IMR-90 (cell line): Measurements from ENCODE around the gene DVL2. TPM values are rescaled to one million over a fixed set of nuclear protein-coding genes. Genes with fewer than 3 reads are reported as not detected.

ENCODE experiments used
- ATAC-seq: fragments of 200-7000 bp; cut with Tn5 transposase; 2 replicates; pipeline ENCODE4 v1.9.1; 2020; ENCODE audit warnings: low read depth, mild to moderate bottlenecking, moderate library complexity
- BruUV-seq: library from RNA; stranded (reverse); fragments of 400-500 nt; replicated peaks from 2 replicates; lab custom pipeline; 2021; lab: Mats Ljungman, UMichigan
- CTCF ChIA-PET: fragments of 300-600 bp; formaldehyde crosslinking; extraction: SDS; loops from one replicate; lab custom pipeline; 2021; ENCODE audit warnings: antibody characterized with exemption; lab: Yijun Ruan, JAX
- POLR2A ChIA-PET: fragments of 300-600 bp; sonication (Branson Sonifier 250); formaldehyde crosslinking; loops from one replicate; lab custom pipeline; 2022; ENCODE audit warnings: antibody characterized with exemption; ENCODE audit not compliant: unreplicated experiment; lab: Charles Lee
- DNase-seq: peaks from one replicate; pipeline ENCODE4 v3.0.0; 2013
- H2AFZ ChIP-seq: replicated peaks from 2 replicates; pipeline ENCODE3; 2013; ENCODE audit warnings: low read length, mild to moderate bottlenecking; ENCODE audit not compliant: poor library complexity
- H2AK5ac ChIP-seq: 2 replicates; pipeline ENCODE4 v1.6.1; 2013; ENCODE audit warnings: low read depth, low read length, inconsistent platforms
- H2AK9ac ChIP-seq: replicated peaks from 2 replicates; pipeline ENCODE3; 2013; ENCODE audit warnings: mild to moderate bottlenecking, low read depth, low read length, moderate library complexity; ENCODE audit not compliant: poor library complexity
- H2BK120ac ChIP-seq: 2 replicates; pipeline ENCODE4 v1.6.1; 2013; ENCODE audit warnings: low read depth, low read length, inconsistent platforms
- H2BK15ac ChIP-seq: 3 replicates; pipeline ENCODE4 v1.6.1; 2013; ENCODE audit warnings: low read depth, low read length, inconsistent platforms
- H2BK20ac ChIP-seq: 2 replicates; pipeline ENCODE4 v1.6.1; 2013; ENCODE audit warnings: low read depth, mild to moderate bottlenecking, inconsistent platforms, low read length, moderate library complexity
- H2BK5ac ChIP-seq: 2 replicates; pipeline ENCODE4 v1.6.1; 2013; ENCODE audit warnings: mild to moderate bottlenecking, low read depth, low read length, inconsistent platforms; ENCODE audit not compliant: poor library complexity, severe bottlenecking
- H3K14ac ChIP-seq: replicated peaks from 2 replicates; pipeline ENCODE4 v1.6.1; 2013; ENCODE audit warnings: low read depth, low read length, inconsistent platforms
- H3K18ac ChIP-seq: 2 replicates; pipeline ENCODE4 v1.6.1; 2013; ENCODE audit warnings: low read depth, low read length, control low read depth
- H3K23ac ChIP-seq: 2 replicates; pipeline ENCODE4 v1.6.1; 2013; ENCODE audit warnings: low read depth, low read length, inconsistent platforms
- H3K27ac ChIP-seq: 2 replicates; pipeline ENCODE4 v1.5.1; 2013; ENCODE audit warnings: mild to moderate bottlenecking, control low read depth, low read length; ENCODE audit not compliant: insufficient read depth
- H3K27me3 ChIP-seq: 2 replicates; pipeline ENCODE4 v1.6.1; 2013; ENCODE audit warnings: low read length; ENCODE audit not compliant: control insufficient read depth, insufficient read depth
- H3K36me3 ChIP-seq: 2 replicates; pipeline ENCODE4 v1.6.1; 2013; ENCODE audit warnings: low read length, mixed read lengths; ENCODE audit not compliant: control insufficient read depth, insufficient read depth
- H3K4ac ChIP-seq: 2 replicates; pipeline ENCODE4 v1.6.1; 2013; ENCODE audit warnings: low read depth, low read length, inconsistent platforms
- H3K4me1 ChIP-seq: 2 replicates; pipeline ENCODE4 v1.6.1; 2013; ENCODE audit warnings: low read length, mixed read lengths; ENCODE audit not compliant: control insufficient read depth, insufficient read depth
- H3K4me2 ChIP-seq: 2 replicates; pipeline ENCODE4 v1.6.1; 2013; ENCODE audit warnings: low read depth, mild to moderate bottlenecking, control low read depth, low read length, moderate library complexity
- H3K4me3 ChIP-seq: 2 replicates; pipeline ENCODE4 v1.5.1; 2013; ENCODE audit warnings: low read depth, mild to moderate bottlenecking, control low read depth, low read length, moderate library complexity; ENCODE audit not compliant: insufficient read depth
- H3K56ac ChIP-seq: 2 replicates; pipeline ENCODE4 v1.6.1; 2013; ENCODE audit warnings: low read length, inconsistent platforms; ENCODE audit not compliant: insufficient read depth; ENCODE audit errors: extremely low read depth
- H3K79me1 ChIP-seq, 2 experiments: 2 replicates each; pipeline ENCODE4 v1.6.1; 2013; ENCODE audit warnings: low read length in 2 of 2, inconsistent platforms in 1 of 2, low read depth in 1 of 2
- H3K9ac ChIP-seq: 2 replicates; pipeline ENCODE4 v1.6.1; 2013; ENCODE audit warnings: low read depth, low read length, control low read depth
- H3K9me1 ChIP-seq: 2 replicates; pipeline ENCODE4 v1.6.1; 2013; ENCODE audit warnings: low read length, inconsistent platforms; ENCODE audit not compliant: insufficient read depth
- H3K9me3 ChIP-seq: 2 replicates; pipeline ENCODE4 v1.6.1; 2013; ENCODE audit warnings: low read length; ENCODE audit not compliant: control insufficient read depth, insufficient read depth
- H4K20me1 ChIP-seq: 2 replicates; pipeline ENCODE4 v1.6.1; 2013; ENCODE audit warnings: low read length, inconsistent platforms; ENCODE audit not compliant: insufficient read depth
- H4K5ac ChIP-seq: 2 replicates; pipeline ENCODE4 v1.6.1; 2013; ENCODE audit warnings: mild to moderate bottlenecking, low read depth, low read length, control low read depth
- H4K8ac ChIP-seq, 2 experiments: 2 replicates each; pipeline ENCODE4 v1.6.1; 2013; ENCODE audit warnings: low read depth in 2 of 2, low read length in 2 of 2, control low read depth in 1 of 2, inconsistent platforms in 1 of 2
- H4K91ac ChIP-seq: 2 replicates; pipeline ENCODE4 v1.6.1; 2013; ENCODE audit warnings: low read depth, low read length, inconsistent platforms; ENCODE audit not compliant: insufficient read depth
- BHLHE40 ChIP-seq: fragments of 150-350 bp; IDR thresholded peaks from 2 replicates; pipeline ENCODE4 v1.6.1; 2016; ENCODE audit warnings: mild to moderate bottlenecking, low read depth, low read length
- CEBPB ChIP-seq: IDR thresholded peaks from 2 replicates; pipeline ENCODE4 v1.6.1; 2012; ENCODE audit warnings: low read depth, low read length, improper control_type of control experiment
- CTCF ChIP-seq: conservative IDR thresholded peaks from 2 replicates; pipeline ENCODE4 v1.5.1; 2012; ENCODE audit warnings: mild to moderate bottlenecking, low read depth, low read length, improper control_type of control experiment
- ELK1 ChIP-seq: fragments of 150-350 bp; IDR thresholded peaks from 2 replicates; pipeline ENCODE4 v1.6.1; 2016; ENCODE audit warnings: low read depth, mild to moderate bottlenecking, low read length, moderate library complexity, borderline replicate concordance
- FOS ChIP-seq: fragments of 150-350 bp; IDR thresholded peaks from 2 replicates; pipeline ENCODE4 v1.6.1; 2016; ENCODE audit warnings: low read depth, low read length
- MAFK ChIP-seq: IDR thresholded peaks from 2 replicates; pipeline ENCODE4 v1.6.1; 2012; ENCODE audit warnings: low read depth, low read length, improper control_type of control experiment
- MAZ ChIP-seq: IDR thresholded peaks from 2 replicates; pipeline ENCODE4 v1.6.1; 2012; ENCODE audit warnings: low read depth, mild to moderate bottlenecking, low read length, improper control_type of control experiment, moderate library complexity, borderline replicate concordance
- POLR2A ChIP-seq: IDR thresholded peaks from 2 replicates; pipeline ENCODE4 v1.6.1; 2012; ENCODE audit warnings: mild to moderate bottlenecking, low read depth, low read length
- RAD21 ChIP-seq: IDR thresholded peaks from 2 replicates; pipeline ENCODE4 v1.6.1; 2012; ENCODE audit warnings: low read length, improper control_type of control experiment
- RCOR1 ChIP-seq: IDR thresholded peaks from 2 replicates; pipeline ENCODE4 v1.6.1; 2012; ENCODE audit warnings: mild to moderate bottlenecking, low read length, improper control_type of control experiment; ENCODE audit not compliant: insufficient replicate concordance
- RFX5 ChIP-seq: IDR thresholded peaks from 2 replicates; pipeline ENCODE4 v1.8.0; 2012; ENCODE audit warnings: low read depth, mild to moderate bottlenecking, low read length, moderate library complexity
- SMC3 ChIP-seq: fragments of 150-350 bp; IDR thresholded peaks from 2 replicates; pipeline ENCODE4 v1.6.1; 2016; ENCODE audit warnings: low read depth, mild to moderate bottlenecking, antibody characterized with exemption, low read length, moderate library complexity
- USF2 ChIP-seq: fragments of 150-350 bp; IDR thresholded peaks from 2 replicates; pipeline ENCODE4 v1.6.1; 2017; ENCODE audit warnings: mild to moderate bottlenecking, antibody characterized with exemption, low read length, low read depth
- WGBS, 2 experiments: methylation state at CpG; one replicate each; pipeline versions ENCODE4 v1.1.5 to v1.1.7; 2013; ENCODE audit warnings: missing lambda C conversion rate in 2 of 2; ENCODE audit not compliant: insufficient read length in 1 of 2; ENCODE audit errors: extremely low coverage in 2 of 2; 5-methylcytosine and 5-hydroxymethylcytosine counted together
- dilution Hi-C: fragments of 300-500 bp; cut with HindIII; formaldehyde crosslinking; loops from one replicate; pipeline ENCODE4 v1.14.3; 2018; ENCODE audit warnings: low sequenced_read_pairs; ENCODE audit not compliant: unreplicated experiment
- in situ Hi-C: fragments of 300-500 bp; cut with MboI; formaldehyde crosslinking; loops from 3 replicates; pipeline ENCODE4 v1.14.3; 2019; ENCODE audit warnings: low sequenced_read_pairs, inconsistent platforms, mixed read lengths
- intact Hi-C: fragments of 100-400 bp; cut with micrococcal nuclease; formaldehyde crosslinking; loops from 2 replicates; pipeline ENCODE4 v1.10.0; 2022
- polyA plus RNA-seq, 3 experiments: library from polyadenylated mRNA; depleted of rRNA; stranded (reverse); fragments of >200 nt; gene quantifications; 2 replicates each; pipeline ENCODE4 v1.2.3, GENCODE V29; 2012; ENCODE audit warnings: low replicate concordance in 1 of 3
- total RNA-seq: library from RNA; depleted of rRNA; stranded (reverse); fragments of >200 nt; gene quantifications from 2 replicates; pipeline ENCODE4 v1.2.3, GENCODE V29; 2012

Gene DVL2
- total and polyA plus RNA-seq, 2 of the 4 experiments (the other 2 are of a cell fraction) = 11.8 to 21.3 TPM

- Histone ChIP-seq H2AK5ac (no peak overlapping the region), H3K36me3 (peaks cover 89% of the 10 kb centered on the region), H3K14ac (no peak overlapping the region), H3K4me3 (no peak overlapping the region), H2AK9ac (no peak overlapping the region), H2BK5ac (no peak overlapping the region), H4K8ac (no peak overlapping the region), H3K79me1 (peaks cover 8 to 76% of the 10 kb centered on the region in 2 experiments), H3K9me1 (0 out of 2 replicates have a peak, but pooled peaks cover 7% of the 10 kb centered on the region), H3K4ac (no peak overlapping the region), H3K4me1 (peaks cover 5% of the 10 kb centered on the region; the same call in 1 of the 2 replicates), H4K20me1 (peaks cover 32% of the 10 kb centered on the region), H3K18ac (no peak overlapping the region), H3K27ac (no peak overlapping the region), H3K4me2 (no peak overlapping the region), H2BK120ac (no peak overlapping the region), H2BK15ac (no peak overlapping the region), H3K27me3 (no peaks in the 10 kb centered on the region), H3K9me3 (no peaks in the 10 kb centered on the region), H2AFZ (no peak overlapping the region), H4K5ac (no peak overlapping the region), H3K56ac (no peak overlapping the region), H2BK20ac (no peak overlapping the region), H3K23ac (no peak overlapping the region), H4K91ac (no peak overlapping the region), H3K9ac (no peak overlapping the region)
- ChIA-PET CTCF (no interaction called here), POLR2A (no interaction called here)
- no peak for ATAC-seq
- BruUV-seq = TSS peak; percentile 27
- in situ Hi-C loops (loop anchor here (25.0 kb wide), 1 partner anchor 936 kb away; the partner anchor contains the start of genes PER1 and VAMP2), intact Hi-C loops (no loop called here), dilution Hi-C loops (no loop called here)
- WGBS, 2 experiments = no CpG with 5 or more reads among the region's 21 CpGs
- no peak for TF ChIP-seq RFX5
- no peak for TF ChIP-seq SMC3
- TF ChIP-seq CEBPB = no peak
- no peak for TF ChIP-seq FOS
- no peak for TF ChIP-seq POLR2A
- TF ChIP-seq BHLHE40 = no peak
- TF ChIP-seq RCOR1 = no peak
- TF ChIP-seq CTCF = no peak
- TF ChIP-seq ELK1 = no peak
- TF ChIP-seq USF2 = no peak
- no peak for TF ChIP-seq RAD21
- no peak for TF ChIP-seq MAZ
- no peak for TF ChIP-seq MAFK
- DNase-seq = no peak
Observed at GRCh38 chr17:7225711-7226331, 8.5 kb downstream of the DVL2 start.
